IPS-18a (cell line): ENCODE data around the gene SLC25A41.

Source experiments
- H3K27ac ChIP-seq: one replicate; pipeline ENCODE4 v1.5.1; 2013; ENCODE audit warnings: low read length
- H3K27me3 ChIP-seq: one replicate; pipeline ENCODE4 v1.6.1; 2013; ENCODE audit warnings: mild to moderate bottlenecking, low read length; ENCODE audit not compliant: control insufficient read depth, insufficient read depth
- H3K36me3 ChIP-seq: one replicate; pipeline ENCODE4 v1.6.1; 2013; ENCODE audit warnings: low read depth, low read length; ENCODE audit not compliant: control insufficient read depth
- H3K4me1 ChIP-seq: one replicate; pipeline ENCODE4 v1.6.1; 2013; ENCODE audit warnings: low read depth, low read length; ENCODE audit not compliant: control insufficient read depth
- H3K4me3 ChIP-seq: one replicate; pipeline ENCODE4 v1.5.1; 2013; ENCODE audit warnings: low read length
- H3K9ac ChIP-seq: one replicate; pipeline ENCODE4 v1.6.1; 2013; ENCODE audit warnings: mild to moderate bottlenecking, low read length, moderate library complexity
- H3K9me3 ChIP-seq: one replicate; pipeline ENCODE4 v1.6.1; 2013; ENCODE audit warnings: low read depth, low read length; ENCODE audit not compliant: control insufficient read depth

The SLC25A41 gene

GRCh38 chr19:6433663-6434062 is at the start of gene SLC25A41:
Gene SLC25A41, minus strand, starts transcription at chr19:6433763. Its CDS starts 70 bp downstream, at chr19:6433693.
- Histone ChIP-seq H3K9me3 (no peaks in the 10 kb centered on the region), H3K9ac (no peak within 1 kb of the TSS), H3K27ac (no peak within 1 kb of the TSS), H3K4me3 (no peak within 1 kb of the TSS), H3K36me3 (no peaks in the 10 kb centered on the region), H3K4me1 (no peaks in the 10 kb centered on the region), H3K27me3 (no peaks in the 10 kb centered on the region)

GRCh38 chr19:6483235-6483634 is 49.7 kb upstream of the SLC25A41 start:
- no peaks in the 10 kb centered on the region for H3K4me1 ChIP-seq
- H3K36me3 ChIP-seq = no peaks in the 10 kb centered on the region
- H3K27ac ChIP-seq = no peak overlapping the region
- H3K9ac ChIP-seq = no peak overlapping the region
- H3K27me3 ChIP-seq = no peaks in the 10 kb centered on the region
- no peak overlapping the region for H3K4me3 ChIP-seq
- no peaks in the 10 kb centered on the region for H3K9me3 ChIP-seq

- no peaks in the 10 kb centered on the region for H3K36me3 ChIP-seq
- H3K27ac ChIP-seq = no peak overlapping the region
- H3K4me3 ChIP-seq = no peak overlapping the region
- no peaks in the 10 kb centered on the region for H3K27me3 ChIP-seq
- no peak overlapping the region for H3K9ac ChIP-seq
- H3K4me1 ChIP-seq = no peaks in the 10 kb centered on the region
- H3K9me3 ChIP-seq = no peaks in the 10 kb centered on the region
Observed at GRCh38 chr19:6482343-6482686, 48.8 kb upstream of the SLC25A41 start.

GRCh38 chr19:6481541-6482342 is 48.2 kb upstream of the SLC25A41 start, which contains the start of gene DENND1C:
Gene DENND1C, minus strand, starts transcription at chr19:6481787. Its CDS starts 92 bp downstream, at chr19:6481695.
- Histone ChIP-seq H3K36me3 (no peaks in the 10 kb centered on the region), H3K27ac (no peak within 1 kb of the TSS), H3K9me3 (no peaks in the 10 kb centered on the region), H3K27me3 (no peaks in the 10 kb centered on the region), H3K4me3 (no peak within 1 kb of the TSS), H3K4me1 (no peaks in the 10 kb centered on the region), H3K9ac (no peak within 1 kb of the TSS)

GRCh38 chr19:6480848-6481415 is 47.4 kb upstream of the SLC25A41 start:
- H3K36me3 ChIP-seq = no peaks in the 10 kb centered on the region
- no peak overlapping the region for H3K4me3 ChIP-seq
- peaks cover under 1% of the 10 kb centered on the region for H3K27me3 ChIP-seq
- H3K27ac ChIP-seq = no peak overlapping the region
- no peaks in the 10 kb centered on the region for H3K4me1 ChIP-seq
- no peaks in the 10 kb centered on the region for H3K9me3 ChIP-seq
- H3K9ac ChIP-seq = no peak overlapping the region

- Histone ChIP-seq H3K27ac (no peak overlapping the region), H3K4me3 (no peak overlapping the region), H3K36me3 (no peaks in the 10 kb centered on the region), H3K27me3 (peaks cover 10% of the 10 kb centered on the region), H3K4me1 (no peaks in the 10 kb centered on the region), H3K9ac (no peak overlapping the region), H3K9me3 (no peaks in the 10 kb centered on the region)
Observed at GRCh38 chr19:6479836-6480398, 46.4 kb upstream of the SLC25A41 start.

- Histone ChIP-seq H3K9me3 (no peaks in the 10 kb centered on the region), H3K4me1 (no peaks in the 10 kb centered on the region), H3K4me3 (no peak overlapping the region), H3K9ac (no peak overlapping the region), H3K27ac (no peak overlapping the region), H3K27me3 (peaks cover 21% of the 10 kb centered on the region), H3K36me3 (no peaks in the 10 kb centered on the region)
Observed at GRCh38 chr19:6478815-6479214, 45.3 kb upstream of the SLC25A41 start.

GRCh38 chr19:6476896-6477431 is 43.4 kb upstream of the SLC25A41 start:
- Histone ChIP-seq H3K4me3 (peak overlapping the region; percentile 71), H3K9ac (no peak overlapping the region), H3K36me3 (no peaks in the 10 kb centered on the region), H3K9me3 (no peaks in the 10 kb centered on the region), H3K27me3 (peaks cover 21% of the 10 kb centered on the region), H3K27ac (no peak overlapping the region), H3K4me1 (no peaks in the 10 kb centered on the region)

- Histone ChIP-seq H3K36me3 (no peaks in the 10 kb centered on the region), H3K9me3 (no peaks in the 10 kb centered on the region), H3K27ac (no peak overlapping the region), H3K9ac (no peak overlapping the region), H3K27me3 (peaks cover 21% of the 10 kb centered on the region), H3K4me1 (peaks cover under 1% of the 10 kb centered on the region), H3K4me3 (peak overlapping the region; percentile 71)
Observed at GRCh38 chr19:6476155-6476895, 42.8 kb upstream of the SLC25A41 start.

GRCh38 chr19:6475321-6476108 is 42.0 kb upstream of the SLC25A41 start:
- Histone ChIP-seq H3K4me3 (peak overlapping the region; percentile 71), H3K36me3 (no peaks in the 10 kb centered on the region), H3K9me3 (no peaks in the 10 kb centered on the region), H3K27ac (no peak overlapping the region), H3K4me1 (peaks cover 3% of the 10 kb centered on the region), H3K9ac (no peak overlapping the region), H3K27me3 (peaks cover 21% of the 10 kb centered on the region)
